SU-DHL-6 (cell line): ENCODE data around the gene CDKL5.

ENCODE experiments used
- H2AFZ ChIP-seq: fragments of 200-600 bp; sonication (generic); 2 replicates; pipeline ENCODE4 v1.6.1; 2014; ENCODE audit warnings: low read depth, mild to moderate bottlenecking, moderate library complexity, mixed read lengths, antibody characterized with exemption, low read length; ENCODE audit not compliant: severe bottlenecking
- H3F3A ChIP-seq: fragments of 200-600 bp; shearing (Covaris generic); 2 replicates; pipeline ENCODE4 v1.6.0; 2016; ENCODE audit warnings: antibody characterized with exemption, mild to moderate bottlenecking; ENCODE audit not compliant: insufficient read depth
- H3K27ac ChIP-seq: fragments of 200-600 bp; sonication (generic); 2 replicates; pipeline ENCODE4 v1.5.1; 2016; ENCODE audit warnings: low read depth, mild to moderate bottlenecking, low read length, moderate library complexity, mixed read lengths
- H3K27me3 ChIP-seq: fragments of 200-600 bp; sonication (generic), shearing (Covaris generic); 2 replicates; pipeline ENCODE4 v1.6.0; 2014; ENCODE audit warnings: mild to moderate bottlenecking, low read length
- H3K36me3 ChIP-seq: fragments of 200-600 bp; sonication (generic); 2 replicates; pipeline ENCODE4 v1.6.1; 2014; ENCODE audit warnings: mild to moderate bottlenecking, low read length, mixed read lengths
- H3K4me2 ChIP-seq: fragments of 300-600, 200-600 bp; shearing (Covaris generic), sonication (generic); 2 replicates; pipeline ENCODE4 v1.6.0; 2014; ENCODE audit warnings: low read length, low read depth, mild to moderate bottlenecking; ENCODE audit not compliant: poor library complexity, severe bottlenecking
- H3K4me3 ChIP-seq: fragments of 200-600 bp; sonication (generic); 2 replicates; pipeline ENCODE4 v1.5.1; 2014; ENCODE audit warnings: antibody characterized with exemption, low read length, mild to moderate bottlenecking, mixed read lengths; ENCODE audit not compliant: insufficient read depth, poor library complexity, severe bottlenecking
- H3K79me2 ChIP-seq: fragments of 200-600 bp; sonication (generic); 2 replicates; pipeline ENCODE4 v1.6.1; 2014; ENCODE audit warnings: mild to moderate bottlenecking, low read length, moderate library complexity; ENCODE audit not compliant: insufficient read depth
- H3K9ac ChIP-seq: fragments of 200-600 bp; sonication (generic); 2 replicates; pipeline ENCODE4 v1.7.0; 2014; ENCODE audit warnings: mild to moderate bottlenecking, low read length
- H3K9me2 ChIP-seq: fragments of 200-600 bp; sonication (generic); replicated peaks from 2 replicates; pipeline ENCODE4 v1.6.1; 2014; ENCODE audit warnings: low read length; ENCODE audit not compliant: insufficient read depth
- H3K9me3 ChIP-seq: fragments of 200-600 bp; sonication (generic); 2 replicates; pipeline ENCODE4 v1.6.1; 2014; ENCODE audit warnings: low read length, mixed read lengths; ENCODE audit not compliant: insufficient read depth
- H4K20me1 ChIP-seq: fragments of 200-600 bp; sonication (generic); 2 replicates; pipeline ENCODE4 v1.6.1; 2014; ENCODE audit warnings: low read depth, mild to moderate bottlenecking, antibody characterized with exemption, low read length, moderate library complexity, mixed read lengths
- CTCF ChIP-seq: fragments of 200-600 bp; sonication (generic); IDR thresholded peaks from one replicate; pipeline ENCODE4 v1.5.1; 2017; ENCODE audit warnings: antibody characterized with exemption, mild to moderate bottlenecking, low read length, moderate library complexity; ENCODE audit not compliant: insufficient read depth, poor library complexity, severe bottlenecking
- EZH2phosphoT487 ChIP-seq: fragments of 200-600 bp; sonication (generic), shearing (Covaris generic); conservative IDR thresholded peaks from 2 replicates; pipeline ENCODE4 v1.6.1; 2018; ENCODE audit warnings: mild to moderate bottlenecking, antibody characterized with exemption, low read length, moderate library complexity, mixed read lengths

Gene CDKL5

GRCh38 chrX:18449236-18449635 lies 23.8 kb downstream of the CDKL5 start:
- Histone ChIP-seq H3K9me3 (no peaks in the 10 kb centered on the region), H3K27ac (no peak overlapping the region), H3K9me2 (no peaks in the 10 kb centered on the region), H3K4me3 (no peak overlapping the region), H3K27me3 (no peaks in the 10 kb centered on the region), H3K79me2 (no peaks in the 10 kb centered on the region), H3K36me3 (no peaks in the 10 kb centered on the region), H3K9ac (no peak overlapping the region), H3K4me2 (no peak overlapping the region), H3F3A (no peaks in the 10 kb centered on the region), H2AFZ (no peak overlapping the region), H4K20me1 (no peaks in the 10 kb centered on the region)
- TF ChIP-seq CTCF (no peak), EZH2phosphoT487 (no peak)

GRCh38 chrX:18455384-18455783 lies 30.0 kb downstream of the CDKL5 start:
- Histone ChIP-seq H3K9me3 (no peaks in the 10 kb centered on the region), H3K9ac (no peak overlapping the region), H3K79me2 (no peaks in the 10 kb centered on the region), H2AFZ (no peak overlapping the region), H3K4me3 (no peak overlapping the region), H3K4me2 (no peak overlapping the region), H3K9me2 (no peaks in the 10 kb centered on the region), H3K27me3 (no peaks in the 10 kb centered on the region), H3K27ac (no peak overlapping the region), H4K20me1 (no peaks in the 10 kb centered on the region), H3K36me3 (no peaks in the 10 kb centered on the region), H3F3A (no peaks in the 10 kb centered on the region)
- no peak for TF ChIP-seq EZH2phosphoT487
- no peak for TF ChIP-seq CTCF

- H3K79me2 ChIP-seq: no peaks in the 10 kb centered on the region
- H4K20me1 ChIP-seq: no peaks in the 10 kb centered on the region
- H3K9ac ChIP-seq: no peak overlapping the region
- H3K27me3 ChIP-seq: no peaks in the 10 kb centered on the region
- no peak overlapping the region for H2AFZ ChIP-seq
- H3K9me2 ChIP-seq: no peaks in the 10 kb centered on the region
- no peaks in the 10 kb centered on the region for H3K9me3 ChIP-seq
- H3F3A ChIP-seq: no peaks in the 10 kb centered on the region
- no peak overlapping the region for H3K4me2 ChIP-seq
- no peak overlapping the region for H3K4me3 ChIP-seq
- no peak for TF ChIP-seq EZH2phosphoT487
- no peak for TF ChIP-seq CTCF
- no peaks in the 10 kb centered on the region for H3K36me3 ChIP-seq
- no peak overlapping the region for H3K27ac ChIP-seq
Measured at GRCh38 chrX:18457000-18457399, 31.6 kb downstream of the CDKL5 start.
